Fibroblast of lung (primary cell): ENCODE data around the gene C8B. TPM values are rescaled to one million over a fixed set of nuclear protein-coding genes. Genes with fewer than 3 reads are reported as not detected.
A peak's percentile ranks its signal among the peaks of the same experiment; 100 is the strongest.

ENCODE experiments used
- DNase-seq, 2 donors: peaks; one replicate each; pipeline versions ENCODE4 v3.0.0 to v3.0.0-alpha.2; 2010; ENCODE audit warnings: low read depth in 2 of 2
- H2AFZ ChIP-seq: 2 replicates; pipeline ENCODE4 v1.5.1; 2012; ENCODE audit warnings: low read length, control low read depth, inconsistent platforms
- H3K27ac ChIP-seq: 2 replicates; pipeline ENCODE4 v1.5.1; 2011; ENCODE audit warnings: low read length, control low read depth; ENCODE audit not compliant: insufficient read depth
- H3K27me3 ChIP-seq: 2 replicates; pipeline ENCODE4 v1.5.1; 2011; ENCODE audit warnings: mild to moderate bottlenecking, low read length; ENCODE audit not compliant: control insufficient read depth, insufficient read depth
- H3K36me3 ChIP-seq: 2 replicates; pipeline ENCODE4 v1.5.1; 2011; ENCODE audit warnings: low read length; ENCODE audit not compliant: control insufficient read depth, insufficient read depth
- H3K4me1 ChIP-seq: 2 replicates; pipeline ENCODE4 v1.5.1; 2011; ENCODE audit warnings: low read length; ENCODE audit not compliant: control insufficient read depth, insufficient read depth; ENCODE audit errors: extremely low read depth
- H3K4me2 ChIP-seq: 2 replicates; pipeline ENCODE4 v1.5.1; 2011; ENCODE audit warnings: low read length, control low read depth; ENCODE audit not compliant: insufficient read depth; ENCODE audit errors: extremely low read depth
- H3K4me3 ChIP-seq, 4 experiments: fragments of 200-600 bp in 1 of 4; sonication (generic) in 1 of 4; replicated peaks in 1 of 4; 2 replicates each; pipeline ENCODE4 v1.5.1; 2011 to 2016; ENCODE audit warnings: low read length in 4 of 4, low read depth in 3 of 4, mild to moderate bottlenecking in 3 of 4, control low read depth in 2 of 4, inconsistent platforms in 1 of 4, mixed read lengths in 1 of 4; ENCODE audit not compliant: insufficient read depth in 1 of 4; ENCODE audit errors: control extremely low read depth in 1 of 4
- H3K79me2 ChIP-seq: 2 replicates; pipeline ENCODE4 v1.5.1; 2012; ENCODE audit warnings: mild to moderate bottlenecking, low read length, inconsistent platforms; ENCODE audit not compliant: control insufficient read depth, insufficient read depth
- H3K9ac ChIP-seq: 2 replicates; pipeline ENCODE4 v1.5.1; 2011; ENCODE audit warnings: mild to moderate bottlenecking, low read length, control low read depth; ENCODE audit not compliant: insufficient read depth
- H3K9me3 ChIP-seq: 2 replicates; pipeline ENCODE4 v1.5.1; 2012; ENCODE audit warnings: low read depth, low read length; ENCODE audit not compliant: control insufficient read depth, insufficient read depth
- H4K20me1 ChIP-seq: 2 replicates; pipeline ENCODE4 v1.5.1; 2011; ENCODE audit warnings: low read length; ENCODE audit not compliant: control insufficient read depth, insufficient read depth; ENCODE audit errors: extremely low read depth
- EZH2 ChIP-seq: IDR thresholded peaks from 2 replicates; pipeline ENCODE4 v1.5.1; 2012; ENCODE audit warnings: low read length, control low read depth, mild to moderate bottlenecking; ENCODE audit errors: missing control alignments
- polyA plus RNA-seq, 2 donors: library from polyadenylated mRNA; depleted of rRNA in 1 of 2; stranded (reverse) in 1 of 2; unstranded in 1 of 2; fragments of >200 nt; gene quantifications; 2 replicates each; pipeline ENCODE4 v1.2.1, GENCODE V29; 2011 to 2012; ENCODE audit warnings: missing spikeins in 1 of 2
- total RNA-seq: library from RNA; depleted of rRNA; stranded (reverse); fragments of >200 nt; gene quantifications from 2 replicates; pipeline ENCODE4 v1.2.1, GENCODE V29; 2014
- TF ChIP-seq, protein P1 (sequence below), 2 donors: IDR thresholded peaks in 1 of 2; conservative IDR thresholded peaks in 1 of 2; 1 replicate in 1 of 2; 2 replicates in 1 of 2; pipeline ENCODE4 v1.5.1; 2011 to 2012; ENCODE audit warnings: low read length in 2 of 2, control low read depth in 1 of 2, inconsistent platforms in 1 of 2, low read depth in 1 of 2, mild to moderate bottlenecking in 1 of 2

C8B gene
- total and polyA plus RNA-seq, 2 donors (not counting 1 experiment from before 2014, with no cell fraction given), result not detected

DNA sequence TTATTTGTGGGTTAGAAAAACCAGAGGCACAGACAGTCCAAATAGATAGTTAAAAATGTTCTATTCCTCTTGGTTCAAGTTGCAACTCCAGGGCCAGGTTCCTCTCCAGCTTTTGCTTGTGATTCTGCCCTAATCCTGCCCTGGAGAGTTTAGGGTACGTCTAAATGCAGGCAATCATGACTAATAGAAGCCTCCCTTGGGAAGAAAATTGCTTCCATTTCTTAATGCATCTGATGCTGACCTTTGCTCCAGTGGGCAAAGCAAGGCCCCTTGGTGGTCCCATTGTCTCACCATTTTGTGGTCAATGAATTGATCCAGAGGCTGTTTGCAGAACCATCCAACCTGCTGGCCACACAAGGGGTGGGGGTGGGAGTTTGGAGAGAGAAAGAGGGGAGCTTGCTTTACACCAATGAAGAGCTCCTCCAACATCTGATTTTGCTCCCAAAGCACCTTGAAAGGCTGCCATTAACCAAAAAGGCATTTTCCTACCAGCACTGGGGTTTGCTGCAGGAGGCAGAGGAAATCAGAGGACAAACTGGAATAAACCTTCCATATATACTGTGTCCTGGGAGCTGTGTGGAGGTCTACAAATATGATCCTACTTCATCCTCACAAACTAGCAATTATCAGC lies 31.3 kb downstream of the C8B start:
- H3K9ac ChIP-seq, result no peak overlapping the region
- H4K20me1 ChIP-seq, result no peaks in the 10 kb centered on the region
- no peaks in the 10 kb centered on the region for H3K36me3 ChIP-seq
- H3K27ac ChIP-seq, result no peak overlapping the region
- H3K9me3 ChIP-seq, result no peaks in the 10 kb centered on the region
- H3K79me2 ChIP-seq, result no peaks in the 10 kb centered on the region
- no peak overlapping the region for H3K4me2 ChIP-seq
- DNase-seq, result peak in 1 of 2 donors; percentile 66
- TF ChIP-seq, protein P1, sequence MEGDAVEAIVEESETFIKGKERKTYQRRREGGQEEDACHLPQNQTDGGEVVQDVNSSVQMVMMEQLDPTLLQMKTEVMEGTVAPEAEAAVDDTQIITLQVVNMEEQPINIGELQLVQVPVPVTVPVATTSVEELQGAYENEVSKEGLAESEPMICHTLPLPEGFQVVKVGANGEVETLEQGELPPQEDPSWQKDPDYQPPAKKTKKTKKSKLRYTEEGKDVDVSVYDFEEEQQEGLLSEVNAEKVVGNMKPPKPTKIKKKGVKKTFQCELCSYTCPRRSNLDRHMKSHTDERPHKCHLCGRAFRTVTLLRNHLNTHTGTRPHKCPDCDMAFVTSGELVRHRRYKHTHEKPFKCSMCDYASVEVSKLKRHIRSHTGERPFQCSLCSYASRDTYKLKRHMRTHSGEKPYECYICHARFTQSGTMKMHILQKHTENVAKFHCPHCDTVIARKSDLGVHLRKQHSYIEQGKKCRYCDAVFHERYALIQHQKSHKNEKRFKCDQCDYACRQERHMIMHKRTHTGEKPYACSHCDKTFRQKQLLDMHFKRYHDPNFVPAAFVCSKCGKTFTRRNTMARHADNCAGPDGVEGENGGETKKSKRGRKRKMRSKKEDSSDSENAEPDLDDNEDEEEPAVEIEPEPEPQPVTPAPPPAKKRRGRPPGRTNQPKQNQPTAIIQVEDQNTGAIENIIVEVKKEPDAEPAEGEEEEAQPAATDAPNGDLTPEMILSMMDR (conservative IDR thresholded peaks at IDR 0.05 in 1 of 2, IDR thresholded peaks at IDR 0.05 in 1 of 2; ENCODE audit: low read depth in 1 of 2, low read length in 2 of 2), result no peak
- no peak for TF ChIP-seq EZH2
- H3K27me3 ChIP-seq, result no peaks in the 10 kb centered on the region
- H3K4me3 ChIP-seq, result no peak overlapping the region
- no peaks in the 10 kb centered on the region for H3K4me1 ChIP-seq
- no peak overlapping the region for H2AFZ ChIP-seq

DNA sequence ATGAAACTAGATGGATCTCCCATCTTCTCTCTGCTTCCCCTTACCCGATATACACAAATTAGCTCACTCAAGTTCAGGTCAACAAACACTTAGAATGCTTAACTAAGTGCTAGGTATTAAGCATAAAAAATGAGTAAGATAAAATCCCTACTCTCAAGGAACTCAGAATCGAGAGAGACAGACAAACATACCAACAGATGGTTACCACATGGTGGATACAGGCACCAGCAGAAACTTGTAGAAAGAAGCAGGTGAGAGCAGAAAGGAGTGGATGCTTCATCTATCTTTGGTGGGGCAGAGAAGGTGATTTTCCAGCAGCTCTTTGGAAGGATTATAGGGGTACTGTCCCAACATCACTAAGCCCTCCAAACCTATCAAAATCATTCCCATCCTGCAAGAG lies 32.2 kb downstream of the C8B start:
- no peak overlapping the region for H3K4me3 ChIP-seq

DNA sequence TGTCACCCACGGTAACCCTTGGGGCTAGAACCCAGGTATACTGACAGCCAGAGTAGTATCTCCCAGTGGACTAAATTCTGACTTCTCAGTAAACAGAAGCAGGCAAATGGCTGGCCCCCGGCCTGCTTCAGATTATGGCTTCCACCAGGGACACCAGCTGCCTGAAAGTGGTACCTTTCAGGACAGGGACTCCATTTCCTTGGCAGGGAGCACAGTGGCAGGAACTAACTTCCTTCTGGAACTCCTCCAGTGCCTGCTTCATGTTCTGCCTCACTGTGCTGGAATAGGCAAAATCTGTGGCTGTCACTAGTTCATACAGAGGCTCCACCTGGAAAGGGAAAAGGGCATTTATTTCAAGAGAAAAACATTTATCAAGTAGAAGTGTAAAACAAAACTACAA lies 32.7 kb downstream of the C8B start:
- H3K9me3 ChIP-seq, result no peaks in the 10 kb centered on the region
- TF ChIP-seq, protein P1 (conservative IDR thresholded peaks at IDR 0.05 in 1 of 2, IDR thresholded peaks at IDR 0.05 in 1 of 2; ENCODE audit: low read depth in 1 of 2, low read length in 2 of 2), result no peak
- TF ChIP-seq EZH2, result no peak

More for the DNA sequence above, 32.2 kb downstream of the C8B start:
- no peak for DNase-seq
- Histone ChIP-seq H3K9ac (no peak overlapping the region), H3K36me3 (no peaks in the 10 kb centered on the region), H4K20me1 (no peaks in the 10 kb centered on the region), H3K79me2 (no peaks in the 10 kb centered on the region), H2AFZ (no peak overlapping the region), H3K27me3 (no peaks in the 10 kb centered on the region), H3K4me1 (no peaks in the 10 kb centered on the region), H3K4me2 (no peak overlapping the region), H3K9me3 (no peaks in the 10 kb centered on the region), H3K27ac (no peak overlapping the region)
- TF ChIP-seq EZH2, result no peak
- TF ChIP-seq, protein P1 (conservative IDR thresholded peaks at IDR 0.05 in 1 of 2, IDR thresholded peaks at IDR 0.05 in 1 of 2; ENCODE audit: low read depth in 1 of 2, low read length in 2 of 2), result no peak

More for the DNA sequence above, 32.7 kb downstream of the C8B start:
- Histone ChIP-seq H2AFZ (no peak overlapping the region), H3K36me3 (no peaks in the 10 kb centered on the region), H3K4me2 (no peak overlapping the region), H3K79me2 (no peaks in the 10 kb centered on the region), H3K27me3 (no peaks in the 10 kb centered on the region), H3K9ac (no peak overlapping the region), H3K4me1 (no peaks in the 10 kb centered on the region), H4K20me1 (no peaks in the 10 kb centered on the region), H3K4me3 (no peak overlapping the region), H3K27ac (no peak overlapping the region)
- DNase-seq, result no peak
